ENCODE measurements around the gene NTSR1. TPM values are rescaled to one million over a fixed set of nuclear protein-coding genes. Genes with fewer than 3 reads are reported as not detected.

Gene NTSR1
- total and polyA plus RNA-seq, 2 of the 8 experiments (the other 6 are each of a cell fraction or from before 2014, with no cell fraction given) = 0.53 to 0.89 TPM

- 91% methylated on average over 12 of the region's 12 CpGs; no CpG with 5 or more reads in 1 of the 2 experiments for WGBS, 2 experiments (ENCODE audit: extremely low coverage in 1 of 2, insufficient coverage in 1 of 2, insufficient read length in 1 of 2, insufficient replicate concordance in 2 of 2, low coverage in 1 of 2, low lambda C conversion rate in 2 of 2, missing lambda C conversion rate in 1 of 2)
- H2BK20ac ChIP-seq (ENCODE audit: low read length) = no peak overlapping the region
- no peak for FAIRE-seq
- TF ChIP-seq POLR2A (IDR thresholded peaks at IDR 0.05; ENCODE audit: control extremely low read depth in 1 of 2, low read depth in 2 of 2, low read length in 2 of 2) (no peak), EGR1 (IDR thresholded peaks at IDR 0.05; ENCODE audit: borderline replicate concordance, low read depth, low read length) (no peak), RXRA (IDR thresholded peaks at IDR 0.05; ENCODE audit: insufficient read depth, low read depth, low read length) (no peak), TAF1 (IDR thresholded peaks at IDR 0.05; ENCODE audit: low read depth, low read length) (no peak), SP2 (IDR thresholded peaks at IDR 0.05; ENCODE audit: low read length) (no peak), NRF1 (IDR thresholded peaks at IDR 0.05; ENCODE audit: low read depth, low read length) (no peak), BRCA1 (IDR thresholded peaks at IDR 0.05; ENCODE audit: low read depth, low read length) (no peak), ZNF274 (IDR thresholded peaks at IDR 0.05; ENCODE audit: borderline replicate concordance, extremely low read depth, low read length) (no peak), SUZ12 (IDR thresholded peaks at IDR 0.05; ENCODE audit: low read length) (no peak), MAFK (IDR thresholded peaks at IDR 0.05; ENCODE audit: low read depth, low read length) (no peak), CHD2 (IDR thresholded peaks at IDR 0.05; ENCODE audit: low read length) (no peak), TEAD4 (IDR thresholded peaks at IDR 0.05; ENCODE audit: low read depth, low read length) (no peak), KDM4A (IDR thresholded peaks at IDR 0.05; ENCODE audit: low read depth, low read length, severe bottlenecking) (no peak), HDAC2 (IDR thresholded peaks at IDR 0.05; ENCODE audit: borderline replicate concordance in 1 of 2, low read depth in 2 of 2, low read length in 2 of 2) (no peak), EP300 (IDR thresholded peaks at IDR 0.05; ENCODE audit: borderline replicate concordance in 1 of 2, low read depth in 2 of 2, low read length in 2 of 2) (no peak)
Observed at GRCh38 chr20:62790075-62790474, 81.4 kb downstream of the NTSR1 start.

More at GRCh38 chr20:62790075-62790474, 81.4 kb downstream of the NTSR1 start:
- Histone ChIP-seq H3K4me3 (ENCODE audit: extremely low read depth in 1 of 4, insufficient read depth in 2 of 4, low read depth in 3 of 4, low read length in 4 of 4) (no peak overlapping the region), H2BK120ac (replicated peaks; ENCODE audit: low read depth, low read length) (no peak overlapping the region), H3K4me2 (ENCODE audit: insufficient read depth in 1 of 2, low read depth in 2 of 2, low read length in 2 of 2) (no peak overlapping the region), H3K79me1 (ENCODE audit: low read depth, low read length) (no peaks in the 10 kb centered on the region), H4K5ac (ENCODE audit: insufficient read length, low read depth, low read length) (no peak overlapping the region), H2BK12ac (ENCODE audit: low read depth, low read length) (no peak overlapping the region; the same call in 1 of the 2 replicates), H4K20me1 (replicated peaks in 1 of 2; ENCODE audit: control insufficient read depth in 1 of 2, insufficient read depth in 2 of 2, low read length in 2 of 2) (no peaks in the 10 kb centered on the region), H4K91ac (replicated peaks; ENCODE audit: insufficient read length, low read length) (peak overlapping the region; percentile 31), H3K4ac (replicated peaks; ENCODE audit: insufficient read length, low read depth, low read length) (peak overlapping the region; percentile 47), H3K14ac (ENCODE audit: insufficient read length) (no peak overlapping the region), H3K27me3 (replicated peaks in 1 of 4; ENCODE audit: control insufficient read depth in 3 of 4, extremely low read depth in 1 of 4, insufficient read depth in 3 of 4, low read length in 3 of 4) (peaks cover 0 to 10% (median 4%) of the 10 kb centered on the region in 4 experiments; a peak in 5 of 7 replicates), H2AK5ac (ENCODE audit: low read depth, low read length) (0 out of 2 replicates have a peak overlapping the region, but pooled peaks have one; percentile 9), H3K9ac (replicated peaks in 1 of 4; ENCODE audit: extremely low read depth in 1 of 4, low read depth in 3 of 4, low read length in 3 of 4) (no peak overlapping the region), H4K8ac (ENCODE audit: extremely low read depth, insufficient read depth, low read length) (no peak overlapping the region), H3K4me1 (replicated peaks in 1 of 4; ENCODE audit: control insufficient read depth in 3 of 4, insufficient read depth in 4 of 4, low read length in 3 of 4) (peaks cover 0 to 8% (median 5%) of the 10 kb centered on the region in 4 experiments; a peak in 4 of 7 replicates), H3K23me2 (ENCODE audit: low read depth, low read length) (peaks cover under 1% of the 10 kb centered on the region; the same call in 1 of the 2 replicates), H2BK5ac (ENCODE audit: low read depth, low read length) (no peak overlapping the region), H3K56ac (replicated peaks; ENCODE audit: insufficient read length, low read depth, low read length) (no peak overlapping the region), H3K36me3 (ENCODE audit: control insufficient read depth in 2 of 4, insufficient read depth in 4 of 4, low read length in 3 of 4) (no peaks in the 10 kb centered on the region), H3K9me3 (ENCODE audit: insufficient read depth in 2 of 2, low read depth in 1 of 2, low read length in 1 of 2) (no peaks in the 10 kb centered on the region), H3K23ac (ENCODE audit: insufficient read length) (no peak overlapping the region), H2BK15ac (ENCODE audit: low read length) (no peak overlapping the region), H3K18ac (ENCODE audit: extremely low read depth, low read length) (no peak overlapping the region), H3K27ac (ENCODE audit: low read depth, low read length) (no peak overlapping the region), H2AFZ (ENCODE audit: low read length) (no peak overlapping the region), H3K79me2 (ENCODE audit: control insufficient read depth in 1 of 2, insufficient read depth in 2 of 2, low read length in 2 of 2) (no peaks in the 10 kb centered on the region)
- ChIA-PET POLR2A (ENCODE audit: partially characterized antibody) (interaction anchor here (1.5 kb wide), 1 partner anchor 10 kb away, joined by 4 read pairs; no protein-coding TSS in a partner anchor), CTCF (ENCODE audit: partially characterized antibody) (interaction anchor here (0.9 to 6.4 kb wide), 30 partner anchors 7 to 290 kb away, joined by 3 to 65 read pairs (median 10); partner anchors contain the start of gene NTSR1)
- no peak for DNase-seq (ENCODE audit: low read depth in 1 of 2, low spot score in 2 of 2)
